K562 (cell line): ENCODE measurements around the gene EPN2. TPM values are rescaled to one million over a fixed set of nuclear protein-coding genes. Genes with fewer than 3 reads are reported as not detected.

ENCODE experiments used
- KAT8 ChIP-seq: fragments of 450-650 bp; IDR thresholded peaks from 2 replicates; pipeline ENCODE4 v1.6.1; 2016; ENCODE audit warnings: low read depth, mild to moderate bottlenecking
- MTA1 ChIP-seq: fragments of 450-650 bp; IDR thresholded peaks from 2 replicates; pipeline ENCODE4 v1.6.1; 2017; ENCODE audit warnings: borderline replicate concordance
- NUFIP1 ChIP-seq: fragments of 450-650 bp; IDR thresholded peaks from 2 replicates; pipeline ENCODE4 v1.6.1; 2018; ENCODE audit not compliant: partially characterized antibody
- POLR2AphosphoS2 ChIP-seq: IDR thresholded peaks from 2 replicates; pipeline ENCODE4 v1.6.1; 2012; ENCODE audit warnings: low read length, improper control_type of control experiment
- microRNA counts: library from miRNA; unstranded; fragments of <30 nt; microRNA quantifications from one replicate; lab custom pipeline; 2016
- microRNA-seq: library from miRNA; unstranded; fragments of <30 nt; microRNA quantifications from one replicate; pipeline ENCODE4, GENCODE V29; 2018; ENCODE audit warnings: borderline microRNAs expressed
- polyA plus RNA-seq, 8 experiments: library from polyadenylated mRNA; depleted of rRNA in 4 of 8; stranded (reverse) in 5 of 8; unstranded in 3 of 8; fragments of >200 nt; fragmentation: Nextera tagmentation in 2 of 8; fragmentation: Illumina TruSeq in 1 of 8; extraction: Ambion mirVana in 2 of 8; extraction: Trizol in 1 of 8; gene quantifications; 2 replicates each; pipeline versions ENCODE4 v1.2.1 to v1.2.3, GENCODE V29; 2011 to 2014; ENCODE audit warnings: inconsistent platforms in 1 of 8, missing spikeins in 1 of 8
- small RNA-seq: library from RNA; depleted of rRNA; stranded (forward); fragments of <200 nt; gene quantifications from one replicate; pipeline ENCODE3, GENCODE V24; 2014
- total RNA-seq, 7 experiments: library from RNA; depleted of rRNA in 6 of 7; stranded (reverse); fragments of >200 nt in 6 of 7; fragmentation: Illumina TruSeq in 2 of 7; extraction: Trizol in 2 of 7; gene quantifications; 2 replicates each; pipeline versions ENCODE4 v1.2.1 to v1.2.3, GENCODE V29; 2011 to 2021; ENCODE audit warnings: low replicate concordance in 1 of 7

The EPN2 gene
- total and polyA plus RNA-seq, 9 of the 15 experiments (the other 6 are each of a cell fraction or from before 2014, with no cell fraction given), result 1.0 to 12.9 (median 8.9) TPM

- TF ChIP-seq MTA1 (no peak), POLR2AphosphoS2 (no peak), NUFIP1 (no peak), KAT8 (no peak)
Measured at GRCh38 chr17:19385521-19385983, 148.4 kb downstream of the EPN2 start (continued).

MicroRNA genes within 50 kb of the gene (microRNA counts, 767-probe panel; counts per million panel counts)
- microRNA hsa-miR-1180 (lab: Ali Mortazavi, UCI), result 3,314 counts per million, percentile 73 among the panel's probes with 10 or more counts

Small RNA genes lying within 50 kb of the gene (microRNA-seq; reads per million reads assigned to microRNA genes)
- 77.9 reads per million, percentile 78 among the genes with 10 or more reads in this experiment for gene MIR1180

Small RNA genes lying within 50 kb of the gene (small RNA-seq; reads per million reads assigned to genes)
- gene MIR1180, result 7.0 reads per million, percentile 94 among the genes with 10 or more reads in this experiment

Other genes with a start within 250 kb of the EPN2 start
- gene FAM83G, start 232.6 kb upstream of the EPN2 start, total RNA-seq (2014; rRNA removed), result 7.6 and 12.9 TPM in 2 replicates
- 1.9 and 2.3 TPM in 2 replicates for gene FAM83G, start 232.6 kb upstream of the EPN2 start, total RNA-seq (2014; rRNA removed; fragmentation: Illumina TruSeq; extraction: Trizol)
- gene FAM83G, start 232.6 kb upstream of the EPN2 start, total RNA-seq (2015; rRNA removed; fragmentation: Illumina TruSeq; extraction: Trizol), result 4.2 and 5.6 TPM in 2 replicates
- gene FAM83G, start 232.6 kb upstream of the EPN2 start, total RNA-seq (2021), result 9.1 and 10.3 TPM in 2 replicates
- gene FAM83G, start 232.6 kb upstream of the EPN2 start, polyA plus RNA-seq (2011; rRNA removed), result 3.4 and 4.2 TPM in 2 replicates
- 4.8 and 6.5 TPM in 2 replicates for gene FAM83G, start 232.6 kb upstream of the EPN2 start, polyA plus RNA-seq (2014; fragmentation: Illumina TruSeq; extraction: Trizol)
- gene FAM83G, start 232.6 kb upstream of the EPN2 start, polyA plus RNA-seq (2014; fragmentation: Nextera tagmentation; extraction: Ambion mirVana), result under 1 TPM in 1 of 2 experiments, not detected in 1; 0.04 TPM
- gene FAM83G, start 232.6 kb upstream of the EPN2 start, polyA plus RNA-seq (2014; rRNA removed), result 5.5 and 5.7 TPM in 2 replicates
- gene GRAP, start 190.4 kb upstream of the EPN2 start, total RNA-seq (2014; rRNA removed), result not detected in 2 replicates
- not detected in 2 replicates for gene GRAP, start 190.4 kb upstream of the EPN2 start, total RNA-seq (2014; rRNA removed; fragmentation: Illumina TruSeq; extraction: Trizol)
- 0.11 TPM in 1 of 2 replicates, not detected in the other for gene GRAP, start 190.4 kb upstream of the EPN2 start, total RNA-seq (2015; rRNA removed; fragmentation: Illumina TruSeq; extraction: Trizol)
- 0.07 and 0.27 TPM in 2 replicates for gene GRAP, start 190.4 kb upstream of the EPN2 start, total RNA-seq (2021)
- 0.05 and 0.07 TPM in 2 replicates for gene GRAP, start 190.4 kb upstream of the EPN2 start, polyA plus RNA-seq (2011; rRNA removed)
- not detected in 2 replicates for gene GRAP, start 190.4 kb upstream of the EPN2 start, polyA plus RNA-seq (2014; fragmentation: Illumina TruSeq; extraction: Trizol)
- gene GRAP, start 190.4 kb upstream of the EPN2 start, polyA plus RNA-seq (2014; fragmentation: Nextera tagmentation; extraction: Ambion mirVana), result not detected
- 0.41 TPM in 1 of 2 replicates, not detected in the other for gene GRAP, start 190.4 kb upstream of the EPN2 start, polyA plus RNA-seq (2014; rRNA removed)
- gene GRAPL, start 109.8 kb upstream of the EPN2 start, total RNA-seq (2014; rRNA removed), result not detected in 2 replicates
- not detected in 2 replicates for gene GRAPL, start 109.8 kb upstream of the EPN2 start, total RNA-seq (2014; rRNA removed; fragmentation: Illumina TruSeq; extraction: Trizol)
- gene GRAPL, start 109.8 kb upstream of the EPN2 start, total RNA-seq (2015; rRNA removed; fragmentation: Illumina TruSeq; extraction: Trizol), result not detected in 2 replicates
- gene GRAPL, start 109.8 kb upstream of the EPN2 start, total RNA-seq (2021), result 0.22 TPM in 1 of 2 replicates, not detected in the other
- 0.11 TPM in 1 of 2 replicates, not detected in the other for gene GRAPL, start 109.8 kb upstream of the EPN2 start, polyA plus RNA-seq (2011; rRNA removed)
- gene GRAPL, start 109.8 kb upstream of the EPN2 start, polyA plus RNA-seq (2014; fragmentation: Illumina TruSeq; extraction: Trizol), result not detected in 2 replicates
- gene GRAPL, start 109.8 kb upstream of the EPN2 start, polyA plus RNA-seq (2014; fragmentation: Nextera tagmentation; extraction: Ambion mirVana), result not detected
- gene GRAPL, start 109.8 kb upstream of the EPN2 start, polyA plus RNA-seq (2014; rRNA removed), result not detected in 2 replicates
- gene B9D1, start 125.4 kb downstream of the EPN2 start, total RNA-seq (2014; rRNA removed), result 24.0 and 24.9 TPM in 2 replicates
- gene B9D1, start 125.4 kb downstream of the EPN2 start, total RNA-seq (2014; rRNA removed; fragmentation: Illumina TruSeq; extraction: Trizol), result 7.6 and 10.3 TPM in 2 replicates
- 8.9 and 10.0 TPM in 2 replicates for gene B9D1, start 125.4 kb downstream of the EPN2 start, total RNA-seq (2015; rRNA removed; fragmentation: Illumina TruSeq; extraction: Trizol)
- 12.7 and 15.0 TPM in 2 replicates for gene B9D1, start 125.4 kb downstream of the EPN2 start, total RNA-seq (2021)
- gene B9D1, start 125.4 kb downstream of the EPN2 start, polyA plus RNA-seq (2011; rRNA removed), result 23.4 and 28.0 TPM in 2 replicates
- 14.3 and 18.9 TPM in 2 replicates for gene B9D1, start 125.4 kb downstream of the EPN2 start, polyA plus RNA-seq (2014; fragmentation: Illumina TruSeq; extraction: Trizol)
- gene B9D1, start 125.4 kb downstream of the EPN2 start, polyA plus RNA-seq (2014; fragmentation: Nextera tagmentation; extraction: Ambion mirVana), result 10 to 100 TPM in 1 of 2 experiments, 1 to 10 TPM in 1; 9.5 to 17.9 TPM
- gene B9D1, start 125.4 kb downstream of the EPN2 start, polyA plus RNA-seq (2014; rRNA removed), result 26.5 and 28.8 TPM in 2 replicates
- gene MAPK7, start 141.1 kb downstream of the EPN2 start, total RNA-seq (2014; rRNA removed), result 2.5 and 4.5 TPM in 2 replicates
- 1.1 TPM in 2 replicates for gene MAPK7, start 141.1 kb downstream of the EPN2 start, total RNA-seq (2014; rRNA removed; fragmentation: Illumina TruSeq; extraction: Trizol)
- 2.5 and 2.7 TPM in 2 replicates for gene MAPK7, start 141.1 kb downstream of the EPN2 start, total RNA-seq (2015; rRNA removed; fragmentation: Illumina TruSeq; extraction: Trizol)
- gene MAPK7, start 141.1 kb downstream of the EPN2 start, total RNA-seq (2021), result 7.4 and 7.5 TPM in 2 replicates
- gene MAPK7, start 141.1 kb downstream of the EPN2 start, polyA plus RNA-seq (2011; rRNA removed), result 2.5 and 2.9 TPM in 2 replicates
- gene MAPK7, start 141.1 kb downstream of the EPN2 start, polyA plus RNA-seq (2014; fragmentation: Illumina TruSeq; extraction: Trizol), result 3.3 and 5.5 TPM in 2 replicates
- gene MAPK7, start 141.1 kb downstream of the EPN2 start, polyA plus RNA-seq (2014; fragmentation: Nextera tagmentation; extraction: Ambion mirVana), result under 1 TPM; 0.46 to 0.68 TPM
- gene MAPK7, start 141.1 kb downstream of the EPN2 start, polyA plus RNA-seq (2014; rRNA removed), result 4.3 and 6.2 TPM in 2 replicates
- gene MFAP4, start 149.8 kb downstream of the EPN2 start, total RNA-seq (2014; rRNA removed), result not detected in 2 replicates
- gene MFAP4, start 149.8 kb downstream of the EPN2 start, total RNA-seq (2014; rRNA removed; fragmentation: Illumina TruSeq; extraction: Trizol), result not detected in 2 replicates
- not detected in 2 replicates for gene MFAP4, start 149.8 kb downstream of the EPN2 start, total RNA-seq (2015; rRNA removed; fragmentation: Illumina TruSeq; extraction: Trizol)
- gene MFAP4, start 149.8 kb downstream of the EPN2 start, total RNA-seq (2021), result 0.24 and 0.36 TPM in 2 replicates
- not detected in 2 replicates for gene MFAP4, start 149.8 kb downstream of the EPN2 start, polyA plus RNA-seq (2011; rRNA removed)
- gene MFAP4, start 149.8 kb downstream of the EPN2 start, polyA plus RNA-seq (2014; fragmentation: Illumina TruSeq; extraction: Trizol), result not detected in 2 replicates
- under 1 TPM in 1 of 2 experiments, not detected in 1; 0.07 TPM for gene MFAP4, start 149.8 kb downstream of the EPN2 start, polyA plus RNA-seq (2014; fragmentation: Nextera tagmentation; extraction: Ambion mirVana)
- gene MFAP4, start 149.8 kb downstream of the EPN2 start, polyA plus RNA-seq (2014; rRNA removed), result not detected in 2 replicates
- gene RNF112, start 173.9 kb downstream of the EPN2 start, total RNA-seq (2014; rRNA removed), result 0.05 TPM in 1 of 2 replicates, not detected in the other
- gene RNF112, start 173.9 kb downstream of the EPN2 start, total RNA-seq (2014; rRNA removed; fragmentation: Illumina TruSeq; extraction: Trizol), result not detected in 2 replicates
- not detected in 2 replicates for gene RNF112, start 173.9 kb downstream of the EPN2 start, total RNA-seq (2015; rRNA removed; fragmentation: Illumina TruSeq; extraction: Trizol)
- gene RNF112, start 173.9 kb downstream of the EPN2 start, total RNA-seq (2021), result not detected in 2 replicates
- gene RNF112, start 173.9 kb downstream of the EPN2 start, polyA plus RNA-seq (2011; rRNA removed), result not detected in 2 replicates
- not detected in 2 replicates for gene RNF112, start 173.9 kb downstream of the EPN2 start, polyA plus RNA-seq (2014; fragmentation: Illumina TruSeq; extraction: Trizol)
- not detected for gene RNF112, start 173.9 kb downstream of the EPN2 start, polyA plus RNA-seq (2014; fragmentation: Nextera tagmentation; extraction: Ambion mirVana)
- gene RNF112, start 173.9 kb downstream of the EPN2 start, polyA plus RNA-seq (2014; rRNA removed), result not detected in 2 replicates